ENCODE data around the gene DEFB119. TPM values are rescaled to one million over a fixed set of nuclear protein-coding genes. Genes with fewer than 3 reads are reported as not detected.
"Not testable (repeated sequence)": the region's sequence is repeated elsewhere in the genome, so short reads cannot be mapped to it uniquely, and the experiment has no call there.

The DEFB119 gene
- total and polyA plus RNA-seq, 2 of the 13 experiments (the other 11 are each of a cell fraction or from before 2014, with no cell fraction given): not detected

DNA sequence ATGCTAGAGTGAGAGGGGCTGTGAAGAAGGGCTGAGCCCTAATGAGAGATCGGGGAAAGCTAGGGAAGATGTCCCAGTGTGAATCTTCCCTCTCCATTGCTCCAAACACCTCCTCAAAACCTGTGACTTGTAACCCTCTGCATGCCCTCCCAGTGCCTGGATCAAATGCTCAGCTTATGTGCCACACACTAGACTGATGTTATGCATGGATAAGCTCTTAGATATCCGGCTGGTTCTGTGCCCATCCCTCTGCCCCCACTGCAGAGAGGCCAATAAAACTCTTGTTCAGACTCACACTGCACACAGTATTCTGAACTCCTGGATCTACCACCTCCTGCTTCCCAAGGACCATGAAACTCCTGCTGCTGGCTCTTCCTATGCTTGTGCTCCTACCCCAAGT is 22.1 kb downstream of the DEFB119 start, which contains the start of gene DEFB118 (continued):
- TF ChIP-seq, protein P1, sequence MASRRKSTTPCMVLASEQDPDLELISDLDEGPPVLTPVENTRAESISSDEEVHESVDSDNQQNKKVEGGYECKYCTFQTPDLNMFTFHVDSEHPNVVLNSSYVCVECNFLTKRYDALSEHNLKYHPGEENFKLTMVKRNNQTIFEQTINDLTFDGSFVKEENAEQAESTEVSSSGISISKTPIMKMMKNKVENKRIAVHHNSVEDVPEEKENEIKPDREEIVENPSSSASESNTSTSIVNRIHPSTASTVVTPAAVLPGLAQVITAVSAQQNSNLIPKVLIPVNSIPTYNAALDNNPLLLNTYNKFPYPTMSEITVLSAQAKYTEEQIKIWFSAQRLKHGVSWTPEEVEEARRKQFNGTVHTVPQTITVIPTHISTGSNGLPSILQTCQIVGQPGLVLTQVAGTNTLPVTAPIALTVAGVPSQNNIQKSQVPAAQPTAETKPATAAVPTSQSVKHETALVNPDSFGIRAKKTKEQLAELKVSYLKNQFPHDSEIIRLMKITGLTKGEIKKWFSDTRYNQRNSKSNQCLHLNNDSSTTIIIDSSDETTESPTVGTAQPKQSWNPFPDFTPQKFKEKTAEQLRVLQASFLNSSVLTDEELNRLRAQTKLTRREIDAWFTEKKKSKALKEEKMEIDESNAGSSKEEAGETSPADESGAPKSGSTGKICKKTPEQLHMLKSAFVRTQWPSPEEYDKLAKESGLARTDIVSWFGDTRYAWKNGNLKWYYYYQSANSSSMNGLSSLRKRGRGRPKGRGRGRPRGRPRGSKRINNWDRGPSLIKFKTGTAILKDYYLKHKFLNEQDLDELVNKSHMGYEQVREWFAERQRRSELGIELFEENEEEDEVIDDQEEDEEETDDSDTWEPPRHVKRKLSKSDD (CRISPR knock-in tag; IDR thresholded peaks at IDR 0.05; ENCODE audit: low read depth): no peak

DNA sequence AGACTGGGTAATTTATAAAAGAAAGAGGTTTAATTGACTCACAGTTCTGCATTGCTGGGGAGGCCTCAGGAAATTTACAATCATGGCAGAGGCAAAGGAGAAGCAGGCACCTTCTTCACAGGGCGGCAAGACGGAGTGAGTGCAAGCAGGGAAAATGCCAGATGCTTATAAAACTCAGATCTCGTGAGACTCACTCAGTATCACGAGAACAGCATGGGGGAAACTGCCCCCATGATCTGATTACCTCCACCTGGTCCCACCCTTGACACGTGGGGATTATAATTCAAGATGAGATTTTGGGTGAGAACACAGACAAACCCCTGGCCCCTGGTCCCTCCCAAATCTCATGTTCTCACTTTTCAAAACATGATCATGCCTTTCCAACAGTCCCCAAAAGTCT is 26.1 kb downstream of the DEFB119 start:
- 1% methylated on average over 5 of the region's 5 CpGs for WGBS (ENCODE audit: low lambda C conversion rate)
- ATAC-seq; H3K4me1 ChIP-seq (ENCODE audit: insufficient read depth, low read length); H3K27me3 ChIP-seq (ENCODE audit: control insufficient read depth in 1 of 2, insufficient read depth in 2 of 2, low read length in 2 of 2); H3K27ac ChIP-seq (ENCODE audit: extremely low read length, insufficient read depth, low read length); H3K9me3 ChIP-seq (ENCODE audit: low read length); CTCF ChIA-PET (ENCODE audit: low intra/inter-chr PET ratio, low total read pairs); H4K20me1 ChIP-seq (ENCODE audit: insufficient read depth, low read length); H3K79me2 ChIP-seq (ENCODE audit: insufficient read depth, low read length); DNase-seq (ENCODE audit: low spot score); H3K4me3 ChIP-seq (replicated peaks in 1 of 3; ENCODE audit: insufficient read depth in 1 of 3, low read depth in 2 of 3, low read length in 3 of 3); H3K9ac ChIP-seq (ENCODE audit: insufficient read depth, low read depth, low read length); H3K4me2 ChIP-seq (ENCODE audit: low read depth, low read length); POLR2A ChIA-PET; in situ Hi-C loops (cut with HindIII; ENCODE audit: extremely low pct_ligation_motif_present, low pct_unique_long_range_greater_than_20kb); intact Hi-C loops (cut with micrococcal nuclease; ENCODE audit: unreplicated experiment); H3K36me3 ChIP-seq (replicated peaks in 1 of 2; ENCODE audit: control insufficient read depth in 1 of 2, insufficient read depth in 2 of 2, low read length in 2 of 2); H2AFZ ChIP-seq (ENCODE audit: low read length); BruUV-seq (replicated peaks); FAIRE-seq: not testable (repeated sequence)
- peak; percentile 82 for TF ChIP-seq CHD2 (IDR thresholded peaks at IDR 0.05; ENCODE audit: low read depth, low read length)

DNA sequence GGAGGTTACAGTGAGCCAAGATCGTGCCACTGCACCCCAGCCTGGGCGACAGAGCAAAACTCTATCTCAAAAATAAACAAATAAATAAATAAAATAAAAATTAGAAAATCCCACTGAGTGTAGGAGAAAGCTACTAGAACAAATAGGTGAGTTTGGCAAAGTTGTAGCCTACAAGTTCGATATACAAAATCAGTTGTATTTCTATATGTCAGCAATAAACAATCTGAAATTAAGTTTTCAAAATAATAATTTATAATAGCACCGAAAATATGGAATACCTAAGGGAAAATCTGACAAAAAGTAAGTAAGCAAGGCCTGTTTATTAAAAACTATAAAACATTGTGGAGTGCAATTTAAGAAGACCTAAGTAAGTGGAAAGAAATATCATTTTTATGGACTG is 27.1 kb downstream of the DEFB119 start:
- ChIA-PET POLR2A (no interaction called here), CTCF (ENCODE audit: low intra/inter-chr PET ratio, low total read pairs) (no interaction called here)
- FAIRE-seq (no peak), DNase-seq (ENCODE audit: low spot score) (no peak), ATAC-seq (no peak)
- no peaks in the 10 kb centered on the region for H4K20me1 ChIP-seq (ENCODE audit: insufficient read depth, low read length)
- intact Hi-C loops (cut with micrococcal nuclease; ENCODE audit: unreplicated experiment): no loop called here
- no peak overlapping the region for H3K4me3 ChIP-seq (replicated peaks in 1 of 3; ENCODE audit: insufficient read depth in 1 of 3, low read depth in 2 of 3, low read length in 3 of 3)
- H3K9me3 ChIP-seq (ENCODE audit: low read length): no peaks in the 10 kb centered on the region
- no peaks in the 10 kb centered on the region for H3K36me3 ChIP-seq (replicated peaks in 1 of 2; ENCODE audit: control insufficient read depth in 1 of 2, insufficient read depth in 2 of 2, low read length in 2 of 2)
- 7% methylated on average over 4 of the region's 4 CpGs for WGBS (ENCODE audit: low lambda C conversion rate)
- BruUV-seq (replicated peaks): no TSS peak
- in situ Hi-C loops (cut with HindIII; ENCODE audit: extremely low pct_ligation_motif_present, low pct_unique_long_range_greater_than_20kb): no loop called here
- H2AFZ ChIP-seq (ENCODE audit: low read length): no peak overlapping the region
- no peaks in the 10 kb centered on the region for H3K4me1 ChIP-seq (ENCODE audit: insufficient read depth, low read length)
- H3K4me2 ChIP-seq (ENCODE audit: low read depth, low read length): no peak overlapping the region
- no peaks in the 10 kb centered on the region for H3K79me2 ChIP-seq (ENCODE audit: insufficient read depth, low read length)
- no peak overlapping the region for H3K9ac ChIP-seq (ENCODE audit: insufficient read depth, low read depth, low read length)
- H3K27ac ChIP-seq (ENCODE audit: extremely low read length, insufficient read depth, low read length): no peak overlapping the region
- peaks cover 0 to 2% of the 10 kb centered on the region in 2 experiments; a peak in 2 of 5 replicates for H3K27me3 ChIP-seq (ENCODE audit: control insufficient read depth in 1 of 2, insufficient read depth in 2 of 2, low read length in 2 of 2)
- TF ChIP-seq MAFK (conservative IDR thresholded peaks at IDR 0.05 in 1 of 2, IDR thresholded peaks at IDR 0.05 in 1 of 2; ENCODE audit: low read length in 2 of 2) (peak; percentile 63 to 78), ZEB1 (IDR thresholded peaks at IDR 0.05; ENCODE audit: insufficient replicate concordance, low read depth) (no peak), ZC3H13 (CRISPR knock-in tag; IDR thresholded peaks at IDR 0.05) (no peak), MAFF (IDR thresholded peaks at IDR 0.05; ENCODE audit: low read depth, low read length) (peak; percentile 63; the same call in 1 of the 2 replicates), ZIK1 (CRISPR knock-in tag; IDR thresholded peaks at IDR 0.05; ENCODE audit: borderline replicate concordance, low read depth) (no peak), ZNF770 (CRISPR knock-in tag; IDR thresholded peaks at IDR 0.05) (no peak)
- TF ChIP-seq, protein P2, sequence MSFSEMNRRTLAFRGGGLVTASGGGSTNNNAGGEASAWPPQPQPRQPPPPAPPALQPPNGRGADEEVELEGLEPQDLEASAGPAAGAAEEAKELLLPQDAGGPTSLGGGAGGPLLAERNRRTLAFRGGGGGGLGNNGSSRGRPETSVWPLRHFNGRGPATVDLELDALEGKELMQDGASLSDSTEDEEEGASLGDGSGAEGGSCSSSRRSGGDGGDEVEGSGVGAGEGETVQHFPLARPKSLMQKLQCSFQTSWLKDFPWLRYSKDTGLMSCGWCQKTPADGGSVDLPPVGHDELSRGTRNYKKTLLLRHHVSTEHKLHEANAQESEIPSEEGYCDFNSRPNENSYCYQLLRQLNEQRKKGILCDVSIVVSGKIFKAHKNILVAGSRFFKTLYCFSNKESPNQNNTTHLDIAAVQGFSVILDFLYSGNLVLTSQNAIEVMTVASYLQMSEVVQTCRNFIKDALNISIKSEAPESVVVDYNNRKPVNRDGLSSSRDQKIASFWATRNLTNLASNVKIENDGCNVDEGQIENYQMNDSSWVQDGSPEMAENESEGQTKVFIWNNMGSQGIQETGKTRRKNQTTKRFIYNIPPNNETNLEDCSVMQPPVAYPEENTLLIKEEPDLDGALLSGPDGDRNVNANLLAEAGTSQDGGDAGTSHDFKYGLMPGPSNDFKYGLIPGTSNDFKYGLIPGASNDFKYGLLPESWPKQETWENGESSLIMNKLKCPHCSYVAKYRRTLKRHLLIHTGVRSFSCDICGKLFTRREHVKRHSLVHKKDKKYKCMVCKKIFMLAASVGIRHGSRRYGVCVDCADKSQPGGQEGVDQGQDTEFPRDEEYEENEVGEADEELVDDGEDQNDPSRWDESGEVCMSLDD (CRISPR knock-in tag; IDR thresholded peaks at IDR 0.05; ENCODE audit: borderline replicate concordance): no peak

Measured in HepG2 (cell line).